ENCODE data around the gene FBXW5.

The FBXW5 gene, protein sequence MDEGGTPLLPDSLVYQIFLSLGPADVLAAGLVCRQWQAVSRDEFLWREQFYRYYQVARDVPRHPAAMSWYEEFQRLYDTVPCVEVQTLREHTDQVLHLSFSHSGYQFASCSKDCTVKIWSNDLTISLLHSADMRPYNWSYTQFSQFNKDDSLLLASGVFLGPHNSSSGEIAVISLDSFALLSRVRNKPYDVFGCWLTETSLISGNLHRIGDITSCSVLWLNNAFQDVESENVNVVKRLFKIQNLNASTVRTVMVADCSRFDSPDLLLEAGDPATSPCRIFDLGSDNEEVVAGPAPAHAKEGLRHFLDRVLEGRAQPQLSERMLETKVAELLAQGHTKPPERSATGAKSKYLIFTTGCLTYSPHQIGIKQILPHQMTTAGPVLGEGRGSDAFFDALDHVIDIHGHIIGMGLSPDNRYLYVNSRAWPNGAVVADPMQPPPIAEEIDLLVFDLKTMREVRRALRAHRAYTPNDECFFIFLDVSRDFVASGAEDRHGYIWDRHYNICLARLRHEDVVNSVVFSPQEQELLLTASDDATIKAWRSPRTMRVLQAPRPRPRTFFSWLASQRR

DNA sequence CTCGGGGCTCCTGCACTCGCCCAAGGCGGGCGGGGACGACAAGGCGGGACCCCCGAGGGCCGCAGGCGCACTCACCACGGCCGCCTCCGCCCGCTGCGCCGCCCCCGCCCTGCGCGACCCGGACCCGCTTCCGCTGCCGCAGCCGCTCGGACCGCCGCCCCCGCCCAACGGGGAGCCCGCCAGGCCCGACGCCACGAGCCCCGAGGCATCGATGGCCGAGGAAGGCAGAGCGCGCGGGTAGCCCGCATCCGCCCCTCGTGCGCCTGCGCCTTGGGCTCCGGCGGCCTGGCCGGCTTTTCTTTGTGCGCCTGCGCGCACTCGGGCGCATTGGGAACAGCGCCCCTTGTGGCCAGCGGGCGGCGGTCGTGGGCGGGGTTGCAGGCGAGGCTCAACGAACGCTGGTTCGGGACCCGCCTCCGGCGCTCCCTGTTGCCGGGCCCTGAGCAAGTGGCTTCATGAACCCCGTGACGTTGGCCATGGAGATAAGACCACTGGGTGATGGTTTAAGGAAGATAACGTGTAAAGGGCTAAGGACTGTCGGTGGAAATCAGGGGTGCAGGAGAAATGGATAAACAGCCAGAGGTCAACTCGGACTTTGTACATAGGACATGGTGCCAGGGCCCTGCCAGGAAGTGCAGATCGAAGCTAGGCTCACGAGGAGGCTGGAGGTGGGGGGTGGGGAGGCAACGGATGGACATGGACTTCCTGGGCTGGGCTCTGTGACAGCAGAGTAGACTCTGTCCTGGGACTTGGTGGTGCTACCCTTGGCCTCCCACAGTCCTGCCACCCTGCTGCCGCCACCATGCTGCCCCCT is at the start of gene FBXW5, which contains the start of gene C8G:
TSS of gene FBXW5 (minus strand) at position 220 of the 814 bp plus-strand sequence. CDS start 655 bp downstream, outside the sequence.
TSS of gene C8G (plus strand) at position 725 of the 814 bp plus-strand sequence. CDS start at position 803, 78 bp downstream.
- DNase-seq, result peak; percentile 90

DNA sequence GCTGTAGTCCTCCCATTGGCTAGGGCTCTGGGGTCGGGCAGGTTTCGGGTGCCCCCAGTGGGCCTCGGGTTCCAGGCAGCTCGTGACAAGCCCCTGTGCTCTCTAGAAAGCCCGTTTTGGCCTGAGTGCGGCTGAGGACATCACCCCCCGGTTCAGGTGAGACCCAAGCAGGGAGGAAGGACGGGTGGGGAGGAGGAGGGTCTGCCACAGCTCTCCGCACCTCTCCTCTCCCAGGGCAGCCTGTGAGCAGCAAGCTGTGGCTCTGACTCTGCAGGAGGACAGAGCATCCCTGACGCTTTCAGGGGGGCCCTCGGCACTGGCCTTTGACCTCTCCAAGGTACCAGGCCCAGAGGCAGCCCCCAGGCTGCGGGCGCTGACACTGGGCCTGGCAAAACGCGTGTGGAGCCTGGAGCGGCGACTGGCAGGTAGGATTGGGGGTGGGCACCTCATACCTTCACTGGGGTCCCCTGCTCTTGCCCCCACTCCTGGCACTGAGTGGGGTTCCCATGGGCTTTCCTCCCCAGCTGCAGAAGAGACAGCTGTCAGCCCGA is 48.4 kb upstream of the FBXW5 start:
- no peak for DNase-seq

DNA sequence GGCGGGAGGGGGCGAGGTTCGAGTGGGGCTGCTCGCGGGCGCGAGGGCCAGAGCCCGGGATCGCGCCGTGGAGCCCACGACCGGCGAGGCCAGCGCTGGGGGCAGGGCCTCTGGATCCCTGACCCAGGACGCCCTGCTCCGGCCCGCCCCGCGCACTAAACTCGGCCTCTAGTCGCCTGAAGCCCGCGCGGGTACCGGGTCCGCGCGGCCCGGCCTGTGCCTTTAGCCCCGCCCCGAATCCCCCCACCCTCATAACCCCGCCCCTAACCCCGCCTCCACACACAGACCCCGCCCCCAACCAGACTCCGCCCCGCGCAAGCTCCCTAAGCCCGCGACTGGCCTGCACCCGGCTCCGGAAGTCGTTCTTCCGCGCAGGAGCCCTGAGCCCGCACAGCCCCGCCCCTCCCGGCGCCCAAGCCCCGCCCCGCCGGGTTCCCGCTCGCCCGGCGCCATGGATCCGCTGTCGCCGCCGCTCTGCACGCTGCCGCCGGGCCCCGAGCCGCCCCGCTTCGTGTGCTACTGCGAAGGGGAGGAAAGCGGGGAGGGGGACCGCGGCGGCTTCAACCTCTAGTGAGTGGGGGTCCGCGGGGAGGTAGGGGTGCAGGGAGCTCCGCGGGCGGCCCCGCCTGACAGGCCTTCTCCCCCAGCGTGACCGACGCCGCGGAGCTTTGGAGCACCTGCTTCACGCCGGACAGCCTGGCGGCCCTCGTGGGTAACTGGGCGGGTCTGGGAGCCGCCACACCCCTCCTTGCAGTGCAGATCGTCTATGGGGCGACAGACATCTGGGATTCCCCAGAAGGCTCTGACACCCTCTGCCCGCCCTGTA is 47.7 kb upstream of the FBXW5 start, which contains the start of gene PAXX:
TSS of gene PAXX (plus strand) at position 430 of the 826 bp plus-strand sequence. CDS start at position 452, 22 bp downstream.
- DNase-seq, result peak; percentile 79

DNA sequence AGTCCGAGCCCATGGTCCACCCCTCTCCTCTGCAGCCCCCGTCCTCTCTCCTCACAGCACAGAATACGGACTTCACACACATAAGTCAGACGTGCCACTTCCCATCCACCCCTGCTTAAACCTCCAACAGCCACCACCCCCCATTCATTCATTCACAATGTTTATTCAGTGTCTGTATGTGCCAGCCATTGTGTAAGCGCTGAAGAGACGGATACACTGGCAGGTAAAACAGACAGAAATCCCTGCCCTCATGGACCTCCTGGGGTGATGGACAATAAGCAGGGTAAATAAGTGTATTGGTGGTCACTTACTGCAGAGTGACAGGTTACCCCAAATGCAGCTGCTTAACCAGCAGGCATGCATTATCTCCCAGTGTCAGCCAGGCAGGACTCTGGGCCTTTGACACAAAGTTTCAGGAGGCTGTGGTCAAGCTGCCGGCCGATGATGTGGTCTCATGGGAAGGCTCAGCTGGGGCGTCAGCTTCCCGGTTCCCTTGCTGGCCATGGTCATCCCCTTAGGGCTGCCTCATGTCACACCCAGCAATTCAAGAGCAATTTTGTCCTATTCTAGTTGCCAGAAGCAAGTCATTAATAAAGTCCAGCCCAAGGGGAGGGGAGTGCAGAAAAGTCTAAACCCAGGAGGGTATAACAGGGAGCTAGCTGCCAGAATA is 45.8 kb upstream of the FBXW5 start:
- DNase-seq, result no peak

DNA sequence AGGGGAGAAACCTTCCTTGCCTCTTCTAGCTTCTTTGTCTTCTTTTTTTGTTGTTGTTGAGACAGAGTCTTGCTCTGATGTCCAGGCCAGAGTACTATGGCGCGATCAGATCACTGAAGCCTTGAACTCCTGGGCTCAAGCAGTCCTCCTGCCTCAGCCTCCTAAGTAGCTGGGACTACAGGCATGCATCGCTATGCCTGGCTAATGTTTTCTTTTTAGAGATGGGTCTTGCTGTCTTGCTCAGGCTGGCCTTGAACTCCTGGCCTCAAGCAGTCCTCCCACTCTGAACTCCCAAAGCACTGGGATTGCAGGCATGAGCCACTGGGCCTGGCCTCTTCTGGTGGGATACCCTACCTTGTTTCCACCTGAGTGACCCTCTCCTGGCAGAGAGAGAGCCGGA is 44.3 kb upstream of the FBXW5 start:
- no peak for DNase-seq

DNA sequence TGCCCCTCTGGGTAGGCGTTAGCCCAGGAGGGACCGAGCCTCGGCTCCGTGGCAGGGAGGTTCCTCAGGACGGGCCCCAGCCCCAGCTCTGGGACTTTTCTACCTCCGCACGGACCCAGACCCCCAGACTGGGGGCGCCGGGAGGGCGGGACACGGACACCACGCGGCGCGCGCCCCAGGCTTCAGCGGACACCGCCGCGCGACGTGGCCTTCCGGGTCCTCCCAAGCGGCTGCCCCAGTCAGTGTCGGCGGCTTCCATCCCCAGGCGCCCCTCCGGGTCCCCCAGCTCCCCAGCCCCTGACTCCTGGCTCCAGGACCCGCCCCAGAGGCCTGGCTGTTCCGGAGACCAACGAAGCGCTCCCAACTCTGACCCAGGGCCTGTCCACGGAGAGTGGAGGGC is 41.3 kb upstream of the FBXW5 start:
- DNase-seq, result no peak

DNA sequence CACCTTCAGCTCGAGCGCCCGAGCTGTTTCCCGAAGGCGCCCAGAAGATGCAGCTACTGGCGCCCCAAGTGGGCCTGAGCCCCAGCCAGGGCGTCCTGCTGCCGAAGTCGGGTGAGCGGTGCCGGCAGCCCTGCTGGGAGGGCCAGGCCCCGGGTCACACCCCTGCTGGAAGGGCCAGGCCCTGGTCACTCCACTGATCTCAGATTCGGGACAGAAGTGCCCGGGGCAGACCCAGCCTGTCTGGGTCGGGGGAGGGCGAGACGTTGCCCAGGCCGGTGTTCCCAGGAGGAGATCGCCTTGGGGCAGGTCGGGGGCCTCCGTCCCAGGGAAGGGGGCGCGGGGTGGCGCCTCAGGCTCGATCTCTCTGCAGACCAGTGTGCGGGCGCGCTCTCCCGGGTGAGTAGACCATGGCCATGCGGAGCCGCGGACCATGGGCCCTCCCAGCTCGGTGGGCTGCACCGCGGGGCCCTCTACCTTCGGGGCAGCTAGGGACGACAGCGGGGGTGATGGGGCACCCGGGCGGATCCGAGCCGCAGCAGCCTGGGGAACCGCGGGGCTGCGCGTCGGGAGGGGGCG is 40.6 kb upstream of the FBXW5 start:
- no peak for DNase-seq

DNA sequence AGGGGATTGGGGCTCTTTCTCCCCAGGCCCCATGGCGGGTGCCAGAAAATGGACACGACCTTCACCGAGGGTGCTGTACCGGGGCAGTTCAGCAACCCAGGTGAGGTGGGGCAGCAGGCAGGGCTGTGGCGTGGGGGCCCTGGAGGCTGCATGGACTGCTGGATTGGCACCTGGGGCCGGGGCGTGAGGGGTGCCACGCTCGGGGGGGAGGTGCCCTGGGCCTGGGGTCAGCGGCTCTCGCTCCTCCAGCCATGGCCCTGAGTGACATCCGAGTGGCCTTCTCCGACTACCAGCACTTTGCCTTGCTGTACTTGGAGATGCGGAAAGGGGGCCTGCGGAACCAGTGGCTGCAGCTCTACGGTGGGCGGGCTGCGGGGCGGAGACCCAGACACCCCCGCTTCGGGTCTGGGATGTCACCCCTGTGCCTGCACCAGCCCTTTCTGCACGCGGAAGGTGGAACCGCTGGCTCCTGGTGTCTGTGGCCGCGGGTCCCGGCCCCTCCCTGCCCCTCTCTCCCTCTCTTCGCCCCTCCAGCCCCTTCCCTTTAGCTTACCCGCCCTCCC is 40.0 kb upstream of the FBXW5 start:
- no peak for DNase-seq

DNA sequence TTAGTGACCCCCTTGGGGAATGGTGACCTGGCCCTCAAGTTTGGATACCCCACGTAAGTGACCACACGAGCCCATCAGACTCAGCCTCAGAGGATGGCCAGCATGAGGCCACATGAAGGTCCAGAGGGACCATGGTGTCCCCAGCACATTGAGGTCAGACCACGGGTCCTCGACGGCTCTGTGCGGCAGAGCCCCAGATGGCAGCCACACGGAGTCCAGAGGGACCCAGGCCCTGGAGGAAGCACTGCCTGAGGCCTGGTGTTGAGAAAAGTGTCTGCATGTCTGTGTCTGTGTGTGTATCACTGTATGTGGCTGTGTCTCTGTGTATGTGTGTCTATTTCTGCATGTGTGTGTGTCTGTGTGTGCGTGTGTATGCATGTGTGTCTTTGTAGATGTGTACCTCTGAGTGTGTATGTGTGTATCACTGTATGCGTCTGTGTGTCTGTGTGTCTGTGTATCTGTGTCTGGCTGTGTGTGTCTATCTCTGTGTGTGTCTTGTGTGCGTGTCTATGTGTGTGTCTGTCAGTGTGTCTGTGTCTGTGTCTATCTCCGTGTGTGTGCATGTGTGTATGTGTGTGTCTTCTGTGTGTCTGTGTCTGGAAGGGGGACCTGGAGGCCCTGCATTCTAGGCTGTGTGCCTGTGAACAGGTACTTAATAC is 39.2 kb upstream of the FBXW5 start:
- DNase-seq, result no peak

DNA sequence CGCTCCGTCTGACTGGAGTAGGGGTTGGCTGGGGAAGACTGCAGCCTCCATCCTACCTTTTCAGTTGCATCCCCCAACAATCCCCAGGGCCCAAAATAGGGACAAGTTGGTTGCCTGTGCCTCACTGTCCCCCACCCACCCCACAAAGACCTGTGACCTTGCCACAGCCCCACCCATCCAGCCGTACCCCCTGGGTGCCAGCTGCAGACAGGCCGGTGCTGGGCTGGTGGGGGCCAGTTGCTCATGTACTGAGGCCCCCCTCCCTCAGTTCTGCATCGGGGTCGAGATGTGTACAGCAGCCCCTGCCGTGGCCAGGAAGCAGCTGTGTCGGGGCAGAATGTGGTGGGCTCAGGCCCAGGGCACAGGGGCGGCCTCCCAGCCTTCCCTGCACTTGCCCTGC is 38.6 kb upstream of the FBXW5 start:
- no peak for DNase-seq

DNA sequence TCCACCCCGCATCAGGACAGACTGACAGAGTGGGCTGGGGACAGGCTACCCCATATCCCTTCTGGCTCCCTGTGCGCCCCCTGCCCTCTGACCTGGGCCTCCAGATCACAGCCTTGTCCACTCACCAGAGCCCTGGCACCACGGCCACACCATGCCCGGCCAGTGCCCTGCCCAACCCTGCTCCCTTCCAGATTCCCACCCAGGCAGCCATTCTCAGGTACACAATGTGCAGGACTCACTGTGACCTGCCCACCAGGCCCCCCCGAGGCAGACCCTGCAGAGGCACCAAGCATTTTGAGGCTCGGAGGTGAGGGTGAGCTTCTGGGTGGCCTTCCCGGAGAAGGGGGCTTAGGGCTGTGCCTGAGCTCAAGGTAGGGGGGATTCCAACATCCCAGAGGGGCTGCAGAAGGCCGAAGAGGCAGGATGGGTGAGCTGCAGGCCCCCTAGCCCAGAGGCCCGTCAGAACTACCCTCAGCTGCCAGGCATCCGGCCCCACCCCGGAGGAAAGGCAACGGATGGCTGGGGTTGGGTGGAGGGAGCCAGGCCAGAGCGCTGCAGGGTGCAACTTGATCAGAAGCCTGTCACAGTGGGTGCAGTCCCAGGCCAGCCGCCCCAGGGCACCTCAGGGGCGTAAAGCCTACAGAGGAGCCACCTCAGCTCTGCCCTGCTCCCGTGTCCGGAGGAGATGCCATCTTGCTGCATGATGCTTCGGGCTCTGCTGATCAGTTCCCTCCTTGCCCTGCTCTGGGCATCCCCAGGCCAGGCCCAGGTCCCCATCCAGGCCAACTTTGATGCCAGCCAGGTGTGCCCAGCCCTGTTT is 37.9 kb upstream of the FBXW5 start, which contains the start of gene LCNL1:
TSS of gene LCNL1 (plus strand) at position 762 of the 820 bp plus-strand sequence. CDS start 594 bp downstream, outside the sequence.
- DNase-seq, result no peak

DNA sequence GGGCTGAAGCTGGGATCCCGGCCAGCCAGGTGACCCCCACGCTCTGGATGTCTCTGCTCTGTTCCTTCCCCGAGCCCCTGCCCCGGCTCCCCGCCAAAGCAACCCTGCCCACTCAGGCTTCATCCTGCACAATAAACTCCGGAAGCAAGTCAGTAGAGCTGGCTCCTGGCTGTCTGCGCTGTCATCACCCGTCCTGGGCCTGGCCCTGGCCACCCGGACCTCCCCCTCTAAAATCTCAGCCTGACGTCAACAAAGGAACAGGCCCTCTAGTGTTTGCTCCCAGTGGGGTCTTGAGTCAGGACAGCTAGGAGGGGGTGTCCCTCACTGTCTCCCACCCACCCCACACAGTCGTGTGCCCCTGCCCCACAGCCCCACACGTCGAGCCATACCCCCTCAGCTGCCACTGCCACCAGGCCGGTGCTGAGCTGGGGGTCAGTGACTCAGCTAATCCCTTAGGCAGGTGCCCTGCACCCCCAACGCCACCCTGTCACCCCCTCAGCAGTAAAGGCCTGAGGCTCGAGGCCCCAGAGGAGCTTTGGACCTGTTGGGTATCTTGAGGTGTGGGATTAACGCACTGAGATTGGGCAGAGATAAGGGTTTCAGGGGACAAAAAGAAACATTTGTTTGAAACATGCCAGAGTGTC is 37.2 kb upstream of the FBXW5 start:
- DNase-seq, result no peak

DNA sequence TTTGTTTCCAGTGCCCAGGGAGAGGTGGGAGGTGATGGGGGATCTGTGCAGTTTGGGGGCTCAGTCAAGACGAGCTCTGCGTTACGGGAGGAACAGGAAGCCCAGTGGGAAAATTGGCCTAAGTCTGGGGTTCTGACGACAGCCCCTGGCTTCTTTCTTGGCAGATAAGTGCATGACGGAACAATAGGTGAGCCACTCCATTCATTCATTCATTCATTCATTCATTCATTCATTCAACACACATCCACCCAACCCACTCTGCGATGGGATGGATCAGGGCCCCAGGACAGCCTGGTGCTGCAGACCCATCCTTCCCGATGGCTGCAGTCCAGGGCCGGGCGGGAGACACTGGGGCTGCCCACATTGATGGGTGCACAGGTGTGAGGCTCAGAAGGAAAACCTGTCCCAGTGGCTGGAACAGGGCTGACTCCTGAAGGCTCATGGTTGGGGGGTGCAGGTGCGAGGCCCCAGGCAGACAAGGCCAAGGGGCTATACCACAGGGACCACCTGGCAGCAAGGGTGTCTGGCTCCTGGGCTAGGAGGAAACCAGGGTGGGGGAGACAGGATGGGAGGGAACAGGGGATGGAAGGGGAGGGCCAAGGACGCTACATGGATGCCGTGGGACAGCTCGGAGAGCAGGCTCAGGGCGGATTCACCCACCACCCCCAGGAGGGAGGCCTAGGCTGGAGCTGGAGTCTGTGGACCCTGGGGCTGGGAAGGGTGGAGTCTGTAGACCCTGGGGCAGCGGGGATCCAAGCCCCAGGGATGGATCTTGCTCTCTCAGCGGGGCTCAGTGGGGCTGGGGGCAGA is 36.3 kb upstream of the FBXW5 start:
- no peak for DNase-seq

DNA sequence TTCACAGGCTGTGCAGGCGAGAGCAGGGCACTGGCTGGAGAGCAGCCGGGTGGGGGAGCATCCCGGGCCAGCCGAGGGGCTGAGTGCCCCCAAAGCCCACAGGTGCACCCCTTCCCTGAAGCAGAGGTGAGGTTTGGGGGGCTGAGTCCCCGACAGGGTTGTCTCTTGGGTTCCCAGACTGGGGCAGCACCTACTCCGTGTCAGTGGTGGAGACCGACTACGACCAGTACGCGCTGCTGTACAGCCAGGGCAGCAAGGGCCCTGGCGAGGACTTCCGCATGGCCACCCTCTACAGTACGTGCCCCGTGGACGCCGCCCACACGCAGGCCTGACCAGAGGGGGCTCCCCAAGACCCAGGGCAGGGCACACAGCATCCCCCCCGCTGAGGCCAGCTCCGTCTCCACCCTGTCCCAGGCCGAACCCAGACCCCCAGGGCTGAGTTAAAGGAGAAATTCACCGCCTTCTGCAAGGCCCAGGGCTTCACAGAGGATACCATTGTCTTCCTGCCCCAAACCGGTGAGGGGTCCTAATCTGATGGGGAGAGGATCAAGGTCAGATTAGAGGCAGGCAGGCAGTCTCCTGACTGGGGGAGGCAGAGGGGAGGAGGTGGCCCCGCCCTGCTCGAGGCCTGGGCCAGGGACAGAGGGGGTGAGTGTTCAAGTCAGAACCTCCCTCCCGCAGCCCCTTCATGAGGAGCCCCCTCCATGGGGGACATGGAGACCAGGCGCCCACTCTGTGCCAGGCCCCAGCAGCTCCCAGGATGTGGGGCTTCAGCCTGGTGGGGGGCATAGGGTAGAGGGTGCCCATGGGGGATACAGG is 35.4 kb upstream of the FBXW5 start:
- DNase-seq, result no peak

DNA sequence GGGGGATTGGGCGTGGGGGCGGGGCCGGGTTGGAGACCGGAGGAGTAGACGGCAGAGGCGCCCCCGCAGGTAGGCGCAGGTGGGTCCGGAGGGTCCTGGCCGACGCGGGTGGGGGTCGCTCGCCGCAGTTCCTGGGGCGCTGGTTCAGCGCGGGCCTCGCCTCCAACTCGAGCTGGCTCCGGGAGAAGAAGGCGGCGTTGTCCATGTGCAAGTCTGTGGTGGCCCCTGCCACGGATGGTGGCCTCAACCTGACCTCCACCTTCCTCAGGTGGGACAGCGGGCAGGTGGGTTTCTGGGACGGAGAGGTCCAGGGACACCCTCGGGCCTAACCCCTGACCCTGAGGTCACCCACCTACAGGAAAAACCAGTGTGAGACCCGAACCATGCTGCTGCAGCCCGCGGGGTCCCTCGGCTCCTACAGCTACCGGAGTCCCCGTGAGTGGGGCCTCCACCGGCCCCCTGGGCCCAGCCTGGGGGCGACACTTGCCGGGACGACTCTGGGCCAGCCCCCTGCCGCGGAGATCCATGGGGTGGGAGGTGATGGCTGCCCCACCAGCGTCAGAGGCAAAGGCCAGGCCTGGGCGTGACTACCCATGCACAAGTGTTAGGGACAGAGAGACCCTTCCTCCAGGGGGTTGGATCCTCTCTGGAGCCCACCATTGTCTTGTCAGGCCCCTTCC is 34.5 kb upstream of the FBXW5 start:
- DNase-seq, result no peak
